AG10803 (cell line): ENCODE results near the gene AK1.
A peak's percentile ranks its signal among the peaks of the same experiment; 100 is the strongest.
"Not testable (repeated sequence)": the region's sequence is repeated elsewhere in the genome, so short reads cannot be mapped to it uniquely, and the experiment has no call there.

Experiments used
- DNase-seq: peaks from one replicate; pipeline ENCODE4 v3.0.0; 2010; ENCODE audit warnings: low read depth
- H3K4me3 ChIP-seq: 2 replicates; pipeline ENCODE4 v1.5.1; 2011; ENCODE audit warnings: mild to moderate bottlenecking, low read length, control low read depth
- TF ChIP-seq, protein P1 (sequence below): conservative IDR thresholded peaks from 2 replicates; pipeline ENCODE4 v1.5.1; 2011; ENCODE audit warnings: mild to moderate bottlenecking, low read length, control low read depth, inconsistent platforms

AK1 gene

DNA sequence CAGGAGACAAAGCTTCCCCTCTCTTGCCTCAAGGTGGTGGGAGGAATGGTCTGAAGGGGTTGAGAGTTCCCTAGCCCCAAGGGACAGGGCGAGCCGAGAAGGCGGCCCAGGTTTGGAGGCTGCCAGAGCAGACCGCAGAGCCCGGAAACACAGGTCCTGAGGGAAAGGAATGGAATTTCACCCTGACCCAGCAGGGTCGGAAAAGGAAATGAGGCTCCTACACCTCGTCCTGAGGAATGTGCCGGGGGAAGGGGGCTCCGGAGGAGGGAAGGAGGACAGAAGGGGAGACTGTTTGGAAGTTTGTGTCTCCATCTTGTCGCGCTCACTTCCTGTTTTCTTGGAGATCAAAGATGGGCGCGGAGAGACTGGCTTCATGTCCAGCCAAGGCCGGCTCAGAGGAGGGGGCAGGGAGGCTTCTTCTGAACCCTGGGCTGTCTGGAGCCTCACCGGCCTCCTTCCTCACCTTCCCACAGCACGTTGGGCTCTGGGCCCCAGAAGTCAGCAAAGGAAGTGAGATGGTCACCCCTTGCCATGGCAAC lies 32.6 kb downstream of the AK1 start:
- TF ChIP-seq, protein P1, sequence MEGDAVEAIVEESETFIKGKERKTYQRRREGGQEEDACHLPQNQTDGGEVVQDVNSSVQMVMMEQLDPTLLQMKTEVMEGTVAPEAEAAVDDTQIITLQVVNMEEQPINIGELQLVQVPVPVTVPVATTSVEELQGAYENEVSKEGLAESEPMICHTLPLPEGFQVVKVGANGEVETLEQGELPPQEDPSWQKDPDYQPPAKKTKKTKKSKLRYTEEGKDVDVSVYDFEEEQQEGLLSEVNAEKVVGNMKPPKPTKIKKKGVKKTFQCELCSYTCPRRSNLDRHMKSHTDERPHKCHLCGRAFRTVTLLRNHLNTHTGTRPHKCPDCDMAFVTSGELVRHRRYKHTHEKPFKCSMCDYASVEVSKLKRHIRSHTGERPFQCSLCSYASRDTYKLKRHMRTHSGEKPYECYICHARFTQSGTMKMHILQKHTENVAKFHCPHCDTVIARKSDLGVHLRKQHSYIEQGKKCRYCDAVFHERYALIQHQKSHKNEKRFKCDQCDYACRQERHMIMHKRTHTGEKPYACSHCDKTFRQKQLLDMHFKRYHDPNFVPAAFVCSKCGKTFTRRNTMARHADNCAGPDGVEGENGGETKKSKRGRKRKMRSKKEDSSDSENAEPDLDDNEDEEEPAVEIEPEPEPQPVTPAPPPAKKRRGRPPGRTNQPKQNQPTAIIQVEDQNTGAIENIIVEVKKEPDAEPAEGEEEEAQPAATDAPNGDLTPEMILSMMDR, result no peak
- DNase-seq, result peak; percentile 28
- H3K4me3 ChIP-seq, result no peak overlapping the region

DNA sequence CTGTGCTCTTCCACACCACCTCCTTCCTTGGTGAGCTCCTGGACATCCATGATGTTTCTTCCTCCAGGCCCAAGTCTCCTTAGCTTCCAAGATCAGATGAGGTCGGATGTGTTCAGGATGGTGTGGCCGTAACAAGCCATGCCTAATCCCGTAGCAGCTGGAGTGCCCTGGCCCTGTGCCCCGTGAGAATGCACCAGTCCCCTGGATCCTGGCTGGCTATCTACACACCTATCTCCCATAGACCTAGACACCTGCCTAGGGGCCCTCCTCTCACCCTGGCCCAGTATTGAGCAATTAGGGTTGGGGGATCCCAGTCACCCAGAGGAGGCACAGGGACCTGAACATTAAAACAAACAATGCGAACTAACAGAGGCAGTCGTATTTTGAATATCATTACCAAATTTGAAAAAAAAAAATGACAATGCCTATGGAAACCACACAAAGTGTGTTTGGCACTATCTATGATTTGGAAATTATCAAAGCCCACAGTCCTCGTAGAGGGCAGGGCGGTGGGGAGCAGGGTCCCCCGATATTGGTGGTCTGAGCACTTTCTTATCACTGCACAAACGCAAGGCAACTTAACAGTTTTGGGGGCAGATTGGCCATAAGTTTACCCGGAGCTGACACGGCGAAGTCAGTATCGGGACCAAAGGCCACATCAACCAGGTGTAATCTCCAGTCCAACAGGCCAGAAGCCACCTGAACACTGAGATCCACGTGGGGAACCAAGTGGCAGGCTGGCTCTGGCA lies 36.2 kb downstream of the AK1 start:
- TF ChIP-seq, protein P1, result no peak
- DNase-seq, result no peak
- no peak overlapping the region for H3K4me3 ChIP-seq

DNA sequence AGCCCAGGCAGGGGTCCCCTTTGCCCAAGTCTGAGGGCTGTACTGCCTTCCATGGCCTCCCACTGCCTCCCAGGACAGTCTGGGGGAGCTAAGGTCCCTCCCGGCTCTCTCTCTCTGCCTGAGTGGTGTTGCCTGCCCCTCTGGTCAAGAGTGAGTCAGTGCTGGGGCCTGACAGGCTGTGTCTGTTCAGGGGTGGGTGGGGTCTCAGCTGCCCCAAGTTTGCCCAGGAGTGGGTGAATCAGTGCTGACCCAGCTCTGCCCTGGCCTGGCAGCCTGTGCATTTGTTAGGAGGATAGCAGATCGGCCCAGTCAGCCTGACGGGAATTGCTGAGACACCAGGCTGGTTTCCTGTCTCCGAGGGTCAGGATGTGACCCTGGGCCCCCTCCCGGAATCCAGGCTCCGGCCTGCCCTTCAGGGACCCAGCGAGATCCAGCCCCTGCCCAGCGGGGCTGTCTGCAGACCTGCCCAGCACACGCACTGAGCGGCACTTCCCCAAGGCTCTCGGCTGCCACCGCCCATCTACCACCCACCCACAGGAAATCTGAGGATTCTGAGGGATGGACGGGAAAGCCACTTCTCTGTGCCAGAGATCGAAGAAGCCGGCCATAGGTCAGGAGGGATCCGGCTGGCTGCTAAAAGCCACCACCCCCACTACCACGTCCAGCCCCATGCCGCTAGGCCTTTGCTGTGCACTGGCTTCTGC lies 38.9 kb downstream of the AK1 start:
- DNase-seq, result peak; percentile 90
- TF ChIP-seq, protein P1, result no peak; the same call in 1 of the 2 replicates
- H3K4me3 ChIP-seq, result peak overlapping the region; percentile 41

DNA sequence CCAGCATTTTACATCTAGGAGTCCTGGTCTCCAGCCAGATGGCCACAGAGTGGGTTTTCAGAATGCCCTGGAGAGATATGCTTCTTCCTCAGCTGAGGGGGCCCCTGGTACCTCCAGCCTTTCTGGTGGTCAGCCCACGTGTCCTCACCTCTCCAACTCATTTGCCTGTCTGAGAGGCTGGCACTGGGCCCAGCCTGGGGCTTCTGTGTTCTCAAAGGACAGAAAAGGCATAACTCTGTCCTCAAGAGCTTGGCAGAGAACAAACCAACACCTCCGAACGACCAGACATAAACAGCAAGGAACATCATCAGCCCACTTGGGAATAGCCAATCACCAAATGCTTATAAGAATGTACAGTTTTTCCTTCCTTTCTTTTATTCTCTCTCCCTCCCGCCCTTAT lies 40.1 kb downstream of the AK1 start:
- TF ChIP-seq, protein P1, result no peak
- no peak for DNase-seq
- no peak overlapping the region for H3K4me3 ChIP-seq

DNA sequence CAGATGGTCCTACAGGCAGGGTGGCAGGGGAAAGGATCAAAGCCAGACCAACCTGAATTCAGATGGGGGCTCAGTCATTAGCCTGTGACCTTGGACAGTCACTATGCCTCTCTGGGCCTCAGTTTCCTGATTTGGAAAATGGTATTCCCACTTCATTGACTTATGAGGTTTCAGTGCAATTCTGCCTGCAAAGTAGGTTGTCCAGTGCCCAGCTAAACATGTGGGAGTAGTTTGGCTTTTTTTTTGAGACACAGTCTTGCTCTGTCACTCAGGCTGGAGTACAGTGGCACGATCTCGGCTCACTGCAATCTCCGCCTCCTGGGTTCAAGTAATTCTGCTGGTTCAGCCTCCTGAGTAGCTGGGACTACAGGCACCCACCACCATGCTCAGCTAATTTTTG lies 40.9 kb downstream of the AK1 start:
- not testable (repeated sequence) for H3K4me3 ChIP-seq, DNase-seq

DNA sequence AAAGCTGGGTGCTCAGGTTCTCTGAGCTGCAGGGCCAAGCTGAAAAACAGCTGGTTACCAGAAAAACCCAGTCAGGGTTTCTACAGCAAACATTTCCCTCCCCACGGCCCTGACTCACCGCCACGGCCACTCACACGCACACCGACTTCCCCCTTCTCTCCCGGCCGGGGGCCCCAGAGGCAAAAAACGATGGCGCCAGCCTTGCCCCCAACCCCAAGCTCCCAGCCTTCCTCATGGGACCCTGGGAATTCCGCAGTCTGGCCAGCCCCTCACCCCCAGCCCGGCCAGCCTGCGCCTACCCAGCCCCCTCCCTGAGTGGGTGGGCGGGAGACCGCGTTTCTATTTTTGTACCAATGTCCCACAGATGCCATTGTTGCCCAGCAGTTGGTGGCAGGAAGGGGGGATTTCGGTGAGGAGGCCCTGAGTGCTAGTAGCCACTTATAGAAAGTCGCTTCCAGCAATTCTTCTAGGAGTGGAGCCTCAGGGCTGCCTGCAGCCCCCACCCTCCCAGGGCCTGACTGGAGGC lies 41.4 kb downstream of the AK1 start:
- peak overlapping the region; percentile 40 for H3K4me3 ChIP-seq
- DNase-seq, result peak; percentile 82
- TF ChIP-seq, protein P1, result no peak

DNA sequence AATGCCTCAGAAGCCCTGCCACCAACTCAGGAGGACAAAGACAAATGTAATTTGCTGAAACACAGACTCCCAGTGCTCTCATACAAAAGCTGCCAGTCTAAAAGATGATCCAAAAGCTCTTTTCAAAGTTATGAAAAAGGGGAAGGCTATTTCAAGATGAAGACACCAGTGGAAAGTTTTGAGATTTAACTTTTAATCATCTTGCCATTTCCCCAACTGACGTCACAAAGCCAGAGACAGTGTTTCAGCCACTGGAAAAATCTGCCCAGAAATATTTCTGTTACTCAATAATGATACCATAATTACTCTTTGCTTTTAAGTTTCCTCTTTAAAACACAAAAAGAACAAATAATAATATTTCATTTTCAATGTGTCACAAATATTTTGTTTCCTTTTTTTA lies 43.9 kb downstream of the AK1 start:
- peak; percentile 72 for DNase-seq
- TF ChIP-seq, protein P1, result no peak

More for the DNA sequence above, 43.9 kb downstream of the AK1 start:
- H3K4me3 ChIP-seq, result no peak overlapping the region
